ENCODE data around the gene MYG1.

MYG1 gene

DNA sequence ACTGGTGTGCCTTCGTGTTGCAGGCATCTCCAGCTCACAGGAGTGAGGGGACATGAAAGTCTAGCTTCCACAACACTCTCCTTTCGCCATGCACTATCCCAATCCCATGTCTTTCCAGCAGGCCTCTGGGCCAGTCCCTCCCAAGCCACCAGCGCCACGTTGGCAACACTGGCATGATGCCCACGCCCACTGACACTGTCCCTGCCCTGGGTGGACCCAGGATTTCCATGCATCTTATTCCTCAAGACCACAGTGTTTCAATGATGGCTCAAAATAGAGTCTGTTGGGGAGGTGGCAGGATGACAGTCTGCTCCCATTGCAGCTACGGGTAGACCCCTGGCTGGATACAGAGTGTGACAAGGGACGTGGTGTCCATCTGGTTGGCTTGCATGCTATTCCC is 34.4 kb downstream of the MYG1 start:
- H3K4me1 ChIP-seq (ENCODE audit: low read length), result no peaks in the 10 kb centered on the region
- no peak overlapping the region for H3K4me2 ChIP-seq (ENCODE audit: low read depth, low read length)
- no peak overlapping the region for H3K9ac ChIP-seq (ENCODE audit: low read length)
- no peaks in the 10 kb centered on the region for H4K20me1 ChIP-seq (ENCODE audit: insufficient read depth, low read length)
- no peaks in the 10 kb centered on the region for H3F3A ChIP-seq (ENCODE audit: insufficient read depth, low read length)
- DNase-seq, result no peak
- no peak overlapping the region for H3K4me3 ChIP-seq (ENCODE audit: low read length)
- no peaks in the 10 kb centered on the region for H3K79me2 ChIP-seq (ENCODE audit: low read length)
- H3K36me3 ChIP-seq (replicated peaks; ENCODE audit: insufficient read depth, low read length), result no peaks in the 10 kb centered on the region
- no peak overlapping the region for H2AFZ ChIP-seq (ENCODE audit: low read length)
- no peak for TF ChIP-seq EZH2 (optimal IDR thresholded peaks at IDR 0.05; ENCODE audit: low read depth, low read length)
- TF ChIP-seq, protein P1, sequence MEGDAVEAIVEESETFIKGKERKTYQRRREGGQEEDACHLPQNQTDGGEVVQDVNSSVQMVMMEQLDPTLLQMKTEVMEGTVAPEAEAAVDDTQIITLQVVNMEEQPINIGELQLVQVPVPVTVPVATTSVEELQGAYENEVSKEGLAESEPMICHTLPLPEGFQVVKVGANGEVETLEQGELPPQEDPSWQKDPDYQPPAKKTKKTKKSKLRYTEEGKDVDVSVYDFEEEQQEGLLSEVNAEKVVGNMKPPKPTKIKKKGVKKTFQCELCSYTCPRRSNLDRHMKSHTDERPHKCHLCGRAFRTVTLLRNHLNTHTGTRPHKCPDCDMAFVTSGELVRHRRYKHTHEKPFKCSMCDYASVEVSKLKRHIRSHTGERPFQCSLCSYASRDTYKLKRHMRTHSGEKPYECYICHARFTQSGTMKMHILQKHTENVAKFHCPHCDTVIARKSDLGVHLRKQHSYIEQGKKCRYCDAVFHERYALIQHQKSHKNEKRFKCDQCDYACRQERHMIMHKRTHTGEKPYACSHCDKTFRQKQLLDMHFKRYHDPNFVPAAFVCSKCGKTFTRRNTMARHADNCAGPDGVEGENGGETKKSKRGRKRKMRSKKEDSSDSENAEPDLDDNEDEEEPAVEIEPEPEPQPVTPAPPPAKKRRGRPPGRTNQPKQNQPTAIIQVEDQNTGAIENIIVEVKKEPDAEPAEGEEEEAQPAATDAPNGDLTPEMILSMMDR (IDR thresholded peaks at IDR 0.05; ENCODE audit: low read length), result no peak
- TF ChIP-seq EZH2phosphoT487 (IDR thresholded peaks at IDR 0.05; ENCODE audit: low read length), result no peak
- H3K27ac ChIP-seq (ENCODE audit: low read length), result no peak overlapping the region
- H3K27me3 ChIP-seq (replicated peaks; ENCODE audit: insufficient read depth, low read length), result peaks cover 12% of the 10 kb centered on the region; the same call in 1 of the 2 replicates
- H3K9me2 ChIP-seq (replicated peaks; ENCODE audit: insufficient read depth, low read length), result no peaks in the 10 kb centered on the region
- no peaks in the 10 kb centered on the region for H3K9me3 ChIP-seq (replicated peaks; ENCODE audit: insufficient read depth, low read length)

DNA sequence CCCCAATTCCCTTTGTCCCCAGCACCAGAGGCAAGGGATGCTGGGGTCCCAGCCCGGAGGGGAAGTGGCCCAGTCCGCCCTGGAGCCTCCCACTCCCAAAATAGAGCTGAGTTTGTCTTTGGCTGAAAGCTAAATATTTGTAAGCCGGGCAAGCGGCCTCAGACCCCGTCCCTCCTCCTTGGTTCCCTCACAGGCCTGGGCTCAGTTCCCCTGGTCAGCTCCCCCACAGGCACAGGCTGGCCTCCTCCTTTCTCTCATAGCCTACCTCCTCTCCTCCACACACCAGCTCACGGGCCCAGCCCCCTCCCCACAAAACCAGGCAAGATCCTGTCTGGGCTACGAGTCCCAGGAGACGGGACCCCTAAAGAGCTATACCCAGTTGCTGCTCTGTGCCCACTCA is 35.3 kb downstream of the MYG1 start:
- Histone ChIP-seq H3K9me2 (replicated peaks; ENCODE audit: insufficient read depth, low read length) (no peaks in the 10 kb centered on the region), H3K4me3 (ENCODE audit: low read length) (no peak overlapping the region), H4K20me1 (ENCODE audit: insufficient read depth, low read length) (no peaks in the 10 kb centered on the region), H3K36me3 (replicated peaks; ENCODE audit: insufficient read depth, low read length) (no peaks in the 10 kb centered on the region), H2AFZ (ENCODE audit: low read length) (no peak overlapping the region), H3F3A (ENCODE audit: insufficient read depth, low read length) (no peaks in the 10 kb centered on the region), H3K9ac (ENCODE audit: low read length) (no peak overlapping the region), H3K79me2 (ENCODE audit: low read length) (no peaks in the 10 kb centered on the region), H3K4me2 (ENCODE audit: low read depth, low read length) (no peak overlapping the region), H3K27ac (ENCODE audit: low read length) (no peak overlapping the region), H3K4me1 (ENCODE audit: low read length) (no peaks in the 10 kb centered on the region), H3K9me3 (replicated peaks; ENCODE audit: insufficient read depth, low read length) (no peaks in the 10 kb centered on the region), H3K27me3 (replicated peaks; ENCODE audit: insufficient read depth, low read length) (peaks cover 14% of the 10 kb centered on the region; the same call in 1 of the 2 replicates)
- no peak for TF ChIP-seq EZH2phosphoT487 (IDR thresholded peaks at IDR 0.05; ENCODE audit: low read length)
- TF ChIP-seq EZH2 (optimal IDR thresholded peaks at IDR 0.05; ENCODE audit: low read depth, low read length), result no peak
- TF ChIP-seq, protein P1 (IDR thresholded peaks at IDR 0.05; ENCODE audit: low read length), result no peak
- no peak for DNase-seq

DNA sequence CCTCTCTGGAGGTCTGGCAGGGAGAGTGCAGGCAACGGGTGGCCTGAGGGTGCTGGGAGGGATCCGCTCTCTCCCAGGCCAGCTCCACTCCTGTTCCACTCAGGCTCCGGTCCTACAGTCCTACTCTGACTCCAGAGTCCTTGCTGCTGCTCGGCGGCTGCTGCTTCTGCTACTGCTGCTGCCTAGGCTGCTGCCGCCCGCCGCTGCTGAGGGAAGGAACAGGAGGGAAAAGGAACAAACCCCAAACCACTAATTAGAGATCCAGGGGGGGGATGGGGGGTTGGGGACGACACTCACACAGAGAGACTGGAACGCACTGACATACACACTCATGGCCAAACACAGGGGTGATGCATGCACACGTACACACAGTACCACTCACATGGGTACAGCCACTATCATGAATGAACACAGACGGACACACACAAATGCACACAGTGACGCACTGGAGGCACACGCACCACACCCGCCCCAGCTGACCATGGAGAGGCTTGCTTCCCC is 36.7 kb downstream of the MYG1 start, which contains the start of gene SP7:
TSS of gene SP7 (minus strand) at position 174 of the 501 bp plus-strand sequence. CDS start 708 bp downstream, outside the sequence.
- Histone ChIP-seq H3K36me3 (replicated peaks; ENCODE audit: insufficient read depth, low read length) (no peaks in the 10 kb centered on the region), H3K9me3 (replicated peaks; ENCODE audit: insufficient read depth, low read length) (no peaks in the 10 kb centered on the region), H3K4me2 (ENCODE audit: low read depth, low read length) (no peak within 1 kb of the TSS), H3K9me2 (replicated peaks; ENCODE audit: insufficient read depth, low read length) (no peaks in the 10 kb centered on the region), H4K20me1 (ENCODE audit: insufficient read depth, low read length) (no peaks in the 10 kb centered on the region), H3K9ac (ENCODE audit: low read length) (no peak within 1 kb of the TSS), H3K79me2 (ENCODE audit: low read length) (no peaks in the 10 kb centered on the region), H3K4me3 (ENCODE audit: low read length) (no peak within 1 kb of the TSS), H3K4me1 (ENCODE audit: low read length) (no peaks in the 10 kb centered on the region), H3K27me3 (replicated peaks; ENCODE audit: insufficient read depth, low read length) (peaks cover 21% of the 10 kb centered on the region; the same call in 1 of the 2 replicates), H3K27ac (ENCODE audit: low read length) (no peak within 1 kb of the TSS), H2AFZ (ENCODE audit: low read length) (no peak within 1 kb of the TSS), H3F3A (ENCODE audit: insufficient read depth, low read length) (no peaks in the 10 kb centered on the region)
- TF ChIP-seq, protein P1 (IDR thresholded peaks at IDR 0.05; ENCODE audit: low read length), result no peak
- TF ChIP-seq EZH2phosphoT487 (IDR thresholded peaks at IDR 0.05; ENCODE audit: low read length), result no peak
- no peak for TF ChIP-seq EZH2 (optimal IDR thresholded peaks at IDR 0.05; ENCODE audit: low read depth, low read length)
- DNase-seq, result no peak
